Small intestine (tissue), 7 donors: Measurements from ENCODE around the gene LMNA. TPM values are rescaled to one million over a fixed set of nuclear protein-coding genes. Genes with fewer than 3 reads are reported as not detected.

ENCODE experiments used
- DNase-seq, 2 donors: peaks; one replicate each; pipeline versions ENCODE4 v3.0.0 to v3.0.0-alpha.2; 2013
- FAIRE-seq: peaks from 2 replicates; lab custom pipeline; 2012; peaks lifted over from hg19 to GRCh38; lab: Jason Lieb, UNC
- H3K27ac ChIP-seq, 3 donors: one replicate each; pipeline ENCODE4 v1.5.1; 2013; ENCODE audit warnings: low read length in 2 of 3, mild to moderate bottlenecking in 2 of 3, control low read depth in 1 of 3, inconsistent platforms in 1 of 3, low read depth in 1 of 3, moderate library complexity in 1 of 3
- H3K27me3 ChIP-seq, 3 donors: one replicate each; pipeline ENCODE4 v1.6.1; 2013; ENCODE audit warnings: low read length in 3 of 3, inconsistent platforms in 1 of 3; ENCODE audit not compliant: control insufficient read depth in 3 of 3, insufficient read depth in 3 of 3
- H3K36me3 ChIP-seq, 3 donors: one replicate each; pipeline ENCODE4 v1.6.1; 2013; ENCODE audit warnings: low read length in 3 of 3, inconsistent platforms in 1 of 3, low read depth in 1 of 3, mild to moderate bottlenecking in 1 of 3, moderate library complexity in 1 of 3; ENCODE audit not compliant: control insufficient read depth in 3 of 3, insufficient read depth in 2 of 3
- H3K4me1 ChIP-seq, 3 donors: one replicate each; pipeline ENCODE4 v1.6.1; 2013; ENCODE audit warnings: low read length in 2 of 3, inconsistent platforms in 1 of 3, low read depth in 1 of 3, mild to moderate bottlenecking in 1 of 3, moderate library complexity in 1 of 3; ENCODE audit not compliant: control insufficient read depth in 3 of 3, insufficient read depth in 2 of 3
- H3K4me3 ChIP-seq, 3 donors: one replicate each; pipeline ENCODE4 v1.5.1; 2013; ENCODE audit warnings: low read length in 3 of 3, control low read depth in 1 of 3, inconsistent platforms in 1 of 3, low read depth in 1 of 3, mild to moderate bottlenecking in 1 of 3, moderate library complexity in 1 of 3
- H3K9me3 ChIP-seq, 2 donors: one replicate each; pipeline ENCODE4 v1.6.1; 2013; ENCODE audit warnings: low read depth in 1 of 2, low read length in 1 of 2; ENCODE audit not compliant: control insufficient read depth in 2 of 2, insufficient read depth in 1 of 2
- WGBS, 3 donors: extraction: QIAGEN DNeasy Blood & Tissue Kit; methylation state at CpG; one replicate each; pipeline ENCODE4 v1.1.7; 2013; 5-methylcytosine and 5-hydroxymethylcytosine counted together
- polyA plus RNA-seq, 4 donors: library from polyadenylated mRNA; stranded (reverse) in 3 of 4; unstranded in 1 of 4; fragments of 200-250 nt in 3 of 4; fragments of 120-200 nt in 1 of 4; gene quantifications; one replicate each; pipeline versions ENCODE4 v1.2.1 to v1.2.3, GENCODE V29; 2013
- donor health status: healthy with polysubstance abuse.
- donor health status: control.
- donor health status: control.
- donor health status: Bipolar disorder and iron deficiency.
- donor health status: healthy.

The LMNA gene
- polyA plus RNA-seq, 4 donors = 89.7 to 168 (median 105) TPM

DNA sequence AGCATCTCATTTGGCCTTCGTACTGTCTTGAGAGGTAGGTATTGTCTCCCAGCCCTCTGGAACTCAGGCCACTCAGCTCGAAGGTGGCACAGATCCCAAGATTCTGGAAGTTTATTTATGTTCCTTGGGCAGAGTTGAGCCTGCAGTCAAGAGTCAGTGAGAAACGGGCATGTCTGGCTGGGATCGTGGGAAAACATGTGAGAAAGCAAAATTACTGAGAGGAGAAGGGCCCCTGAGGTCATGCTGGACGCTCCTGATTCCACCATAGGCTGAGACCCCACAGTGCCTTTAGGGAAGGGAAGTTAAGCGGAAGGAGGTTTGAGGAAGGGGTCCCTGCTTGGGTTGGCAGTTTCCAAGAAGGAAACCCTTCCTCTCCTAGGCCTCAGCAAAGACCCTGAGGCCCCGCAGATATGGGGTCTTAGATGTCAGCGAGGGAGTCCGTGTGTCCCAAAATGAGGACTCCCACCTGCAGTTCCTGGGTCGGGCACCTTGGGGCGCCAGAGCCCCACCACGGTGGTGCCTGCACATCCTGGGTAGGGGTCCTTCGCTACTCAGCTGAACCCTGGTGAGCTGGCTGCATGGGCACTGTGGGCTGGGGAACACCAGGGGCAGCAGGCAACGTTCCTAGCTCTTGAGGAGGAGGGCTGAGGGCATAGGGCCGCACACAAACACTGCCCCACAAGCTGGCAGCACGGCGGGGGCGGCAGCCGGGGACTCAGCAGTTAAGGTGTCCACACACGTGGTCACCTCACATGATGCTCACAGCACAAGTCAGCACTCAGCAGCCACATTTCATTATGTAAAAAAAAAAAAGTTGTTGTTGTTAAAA, 26.6 kb downstream of the LMNA start:
- Histone ChIP-seq H3K9me3 (no peaks in the 10 kb centered on the region), H3K27me3 (no peaks in the 10 kb centered on the region), H3K36me3 (peaks cover 16 to 53% (median 20%) of the 10 kb centered on the region in 3 donors), H3K27ac (no peak overlapping the region), H3K4me1 (peaks cover 0 to under 1% (median 0%) of the 10 kb centered on the region in 3 donors), H3K4me3 (no peak overlapping the region)
- no peak for FAIRE-seq
- no peak for DNase-seq
- 53 to 68% (median 67%) methylated on average over 20 of the region's 20 CpGs for WGBS, 3 donors

DNA sequence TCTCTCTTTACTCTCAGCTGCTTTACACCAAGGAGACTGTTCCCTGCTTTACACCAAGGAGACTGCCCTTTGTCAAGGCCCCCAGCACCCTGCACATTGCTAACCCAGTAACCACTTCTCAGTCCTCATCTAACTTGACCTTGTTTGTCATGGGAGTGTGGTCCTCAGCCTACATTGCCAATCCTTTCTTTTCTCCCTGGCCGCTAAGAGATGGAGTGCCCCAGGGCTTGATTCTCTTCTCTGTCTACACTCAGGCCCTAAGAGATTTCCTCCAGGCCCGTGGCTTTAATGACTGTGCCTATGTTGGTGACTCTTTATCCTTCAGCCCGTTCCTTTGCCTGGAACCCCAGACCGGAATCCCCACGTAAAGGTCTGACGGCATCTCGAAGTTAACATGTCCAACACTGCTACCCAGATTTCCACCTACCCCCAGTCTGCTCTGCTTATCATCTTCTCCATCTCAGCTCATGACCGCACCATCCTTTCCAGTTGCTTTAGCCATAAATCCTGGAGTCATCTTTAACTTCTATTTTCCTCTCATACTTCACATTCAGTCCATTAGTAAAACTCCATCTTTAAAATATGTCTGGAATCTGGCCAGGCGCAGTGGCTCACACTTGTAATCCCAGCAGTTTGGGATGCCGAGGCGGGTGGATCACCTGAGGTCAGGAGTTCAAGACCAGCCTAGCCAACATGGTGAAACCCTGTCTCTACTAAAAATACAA, 29.4 kb downstream of the LMNA start:
- DNase-seq = no peak
- Histone ChIP-seq H3K4me3 (no peak overlapping the region), H3K9me3 (no peaks in the 10 kb centered on the region), H3K27ac (no peak overlapping the region), H3K36me3 (peaks cover 0 to 25% (median 2%) of the 10 kb centered on the region in 3 donors), H3K27me3 (no peaks in the 10 kb centered on the region), H3K4me1 (peaks cover 0 to 12% (median 0%) of the 10 kb centered on the region in 3 donors)
- FAIRE-seq = no peak
- 65 to 73% (median 71%) methylated on average over 11 of the region's 11 CpGs for WGBS, 3 donors

DNA sequence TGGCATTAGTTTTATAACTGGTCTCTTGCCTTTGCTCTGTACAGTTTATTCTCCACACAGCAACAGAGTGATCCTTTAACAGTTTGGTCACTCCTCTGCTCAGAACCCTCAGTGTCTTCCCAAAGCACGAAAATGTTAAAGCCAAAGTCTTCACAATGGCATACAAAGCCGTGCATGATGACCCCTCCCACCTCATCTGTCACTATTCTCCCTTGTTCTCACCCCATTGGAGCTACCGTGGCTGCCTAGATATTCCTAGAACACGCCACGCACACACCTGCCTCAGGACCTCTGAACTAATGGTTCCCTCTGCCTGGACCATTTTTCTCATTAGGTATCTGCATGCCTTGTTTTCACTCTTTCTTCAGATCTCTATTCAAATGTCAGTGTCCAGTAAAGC, 30.2 kb downstream of the LMNA start:
- Histone ChIP-seq H3K27me3 (peaks cover 0 to 6% (median 0%) of the 10 kb centered on the region in 3 donors), H3K27ac (no peak overlapping the region), H3K4me3 (no peak overlapping the region), H3K4me1 (peaks cover 0 to 12% (median 0%) of the 10 kb centered on the region in 3 donors), H3K9me3 (no peaks in the 10 kb centered on the region), H3K36me3 (peaks cover 0 to 18% (median 0%) of the 10 kb centered on the region in 3 donors)
- 52 to 66% (median 55%) methylated on average over 5 of the region's 5 CpGs for WGBS, 3 donors
- FAIRE-seq = no peak
- no peak for DNase-seq

DNA sequence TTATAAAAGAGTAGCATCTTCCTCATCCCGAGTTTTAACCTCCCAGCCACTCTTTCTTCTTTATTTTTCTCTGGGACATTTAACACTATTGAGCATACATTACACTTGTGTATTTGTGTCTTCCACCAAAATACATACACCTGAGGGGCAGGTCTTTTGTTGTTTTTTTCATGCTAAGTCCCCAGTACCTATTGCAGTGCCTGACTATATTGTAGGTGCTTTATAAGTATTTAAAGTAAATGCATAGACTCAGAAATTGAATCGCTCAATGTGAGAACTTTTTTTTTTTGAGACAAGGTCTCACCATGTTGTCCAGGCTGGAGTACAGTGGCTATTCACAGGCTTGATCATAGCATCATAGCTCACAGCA, 31.1 kb downstream of the LMNA start:
- Histone ChIP-seq H3K27me3 (peaks cover 0 to 14% (median 0%) of the 10 kb centered on the region in 3 donors), H3K4me3 (no peak overlapping the region), H3K4me1 (peaks cover 0 to 12% (median 0%) of the 10 kb centered on the region in 3 donors), H3K36me3 (peaks cover 0 to 9% (median 0%) of the 10 kb centered on the region in 3 donors), H3K9me3 (no peaks in the 10 kb centered on the region), H3K27ac (no peak overlapping the region)
- no peak for FAIRE-seq
- WGBS, 3 donors = 78 to 82% (median 78%) methylated on average over 2 of the region's 2 CpGs
- DNase-seq = no peak

DNA sequence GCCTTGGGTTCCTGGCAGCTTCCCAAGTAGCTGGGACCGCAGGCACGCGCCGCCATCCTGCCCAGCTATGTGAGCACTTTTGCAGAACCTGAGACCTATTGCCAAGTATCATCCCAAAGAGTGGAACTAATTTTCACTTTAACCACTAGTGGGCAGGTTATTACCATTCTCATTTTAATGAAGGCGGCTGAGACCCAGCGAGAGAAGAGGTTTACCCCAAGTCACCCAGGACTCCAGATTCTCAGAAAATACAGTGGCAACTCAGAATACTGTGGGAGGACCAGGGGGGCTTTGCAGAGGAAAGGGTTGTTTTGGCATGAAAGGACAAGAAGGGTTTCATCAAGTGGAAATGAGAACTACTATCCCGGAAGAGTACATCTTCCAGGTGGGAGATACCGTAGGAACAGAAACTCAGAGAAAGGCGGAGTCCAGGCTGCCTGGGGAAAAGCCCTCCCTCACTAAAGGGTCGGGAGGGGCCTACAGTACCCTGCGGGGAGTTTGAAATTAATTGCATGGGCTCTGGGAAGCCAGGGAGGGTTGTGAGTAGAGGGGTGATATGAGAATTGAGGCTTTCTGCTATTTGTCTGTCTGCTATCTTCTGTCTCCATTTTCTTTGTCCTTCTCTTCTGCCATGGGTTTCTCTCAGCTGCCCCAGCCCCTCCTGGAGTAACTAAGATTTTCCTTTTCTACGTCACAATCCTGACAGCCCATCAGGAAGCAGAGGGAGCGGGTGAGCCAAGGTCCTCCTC, 31.7 kb downstream of the LMNA start:
- Histone ChIP-seq H3K4me1 (peaks cover 0 to 12% (median 0%) of the 10 kb centered on the region in 3 donors), H3K4me3 (peak overlapping the region in 1 of 3 donors; percentile 30), H3K27me3 (peaks cover 0 to 19% (median 0%) of the 10 kb centered on the region in 3 donors), H3K9me3 (no peaks in the 10 kb centered on the region), H3K27ac (peak overlapping the region in 1 of 3 donors; percentile 18), H3K36me3 (peaks cover 0 to 4% (median 0%) of the 10 kb centered on the region in 3 donors)
- WGBS, 3 donors = 15 to 17% (median 16%) methylated on average over 13 of the region's 13 CpGs
- peak; percentile 82 to 85 for DNase-seq
- no peak for FAIRE-seq

GRCh38 chr1:156146769-156147405, 32.4 kb downstream of the LMNA start:
- Histone ChIP-seq H3K36me3 (no peaks in the 10 kb centered on the region), H3K27me3 (peaks cover 0 to 19% (median 0%) of the 10 kb centered on the region in 3 donors), H3K9me3 (no peaks in the 10 kb centered on the region), H3K4me1 (peaks cover 0 to 12% (median 0%) of the 10 kb centered on the region in 3 donors), H3K27ac (peak overlapping the region in 1 of 3 donors; percentile 21), H3K4me3 (peak overlapping the region in 1 of 3 donors; percentile 30)
- FAIRE-seq = no peak
- WGBS, 3 donors = 30 to 42% (median 41%) methylated on average over 9 of the region's 9 CpGs
- no peak for DNase-seq

GRCh38 chr1:156148216-156148615, 33.7 kb downstream of the LMNA start:
- DNase-seq = no peak
- 58 to 82% (median 71%) methylated on average over 6 of the region's 6 CpGs for WGBS, 3 donors
- H3K36me3 ChIP-seq = no peaks in the 10 kb centered on the region
- peaks cover 0 to 19% (median 0%) of the 10 kb centered on the region in 3 donors for H3K27me3 ChIP-seq
- H3K27ac ChIP-seq = peak overlapping the region in 1 of 3 donors; percentile 32
- H3K4me3 ChIP-seq = no peak overlapping the region
- H3K4me1 ChIP-seq = peaks cover 0 to 12% (median 0%) of the 10 kb centered on the region in 3 donors
- no peaks in the 10 kb centered on the region for H3K9me3 ChIP-seq
- FAIRE-seq = no peak
